Endothelial cell of hepatic sinusoid (primary cell): Measurements from ENCODE around the gene SORCS2.

Source experiments
- in situ Hi-C: cut with HindIII; loops from 2 replicates; pipeline ENCODE4 v1.10.0; 2017; ENCODE audit warnings: low sequenced_read_pairs

SORCS2 gene

DNA sequence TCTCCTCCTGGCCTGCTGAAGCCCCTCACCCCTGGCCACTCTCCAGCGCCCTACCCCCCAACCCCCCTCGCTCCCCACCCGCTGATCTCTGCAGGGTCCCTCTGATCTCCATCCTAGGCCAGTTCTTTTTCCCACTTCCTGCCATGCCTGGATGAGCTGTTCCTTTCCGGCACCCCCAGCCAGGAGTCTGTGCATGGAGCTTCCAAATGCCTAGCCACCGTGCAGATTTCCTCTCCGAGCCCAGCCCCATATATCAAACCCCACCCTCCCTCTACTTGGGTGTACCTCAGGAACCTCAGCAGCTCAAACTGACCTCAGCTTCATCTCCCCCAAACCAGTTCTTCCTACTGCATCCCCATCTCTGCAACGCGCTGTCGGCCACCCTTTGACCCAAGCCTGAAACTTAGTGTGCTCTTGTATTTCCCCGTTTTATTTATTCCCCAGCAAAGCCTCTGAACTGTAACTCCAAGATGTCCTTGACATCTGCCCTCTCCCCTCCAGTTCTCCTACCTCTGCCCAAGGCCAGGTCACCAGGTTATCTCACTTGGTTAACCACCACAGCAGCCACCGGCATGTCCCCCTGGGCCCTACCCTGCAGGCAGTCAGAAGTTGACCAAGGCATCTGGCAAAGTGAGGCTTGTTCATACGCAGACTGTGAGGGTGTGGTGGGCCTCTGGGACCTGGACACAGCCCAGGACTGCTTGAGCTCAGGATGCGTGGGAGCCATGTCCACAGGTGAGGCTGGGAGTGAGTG, 437.3 kb downstream of the SORCS2 start:
- in situ Hi-C loops = loop anchor here (5.0 kb wide), 1 partner anchor 48 kb away; no protein-coding TSS in a partner anchor

GRCh38 chr4:7630568-7631287, 438.4 kb downstream of the SORCS2 start:
- in situ Hi-C loops = loop anchor here (5.0 kb wide), 1 partner anchor 47 kb away; no protein-coding TSS in a partner anchor

- in situ Hi-C loops = loop anchor here (5.0 kb wide), 1 partner anchor 46 kb away; no protein-coding TSS in a partner anchor
These were observed 439.1 kb downstream of the SORCS2 start for GRCh38 chr4:7631288-7632014.

DNA sequence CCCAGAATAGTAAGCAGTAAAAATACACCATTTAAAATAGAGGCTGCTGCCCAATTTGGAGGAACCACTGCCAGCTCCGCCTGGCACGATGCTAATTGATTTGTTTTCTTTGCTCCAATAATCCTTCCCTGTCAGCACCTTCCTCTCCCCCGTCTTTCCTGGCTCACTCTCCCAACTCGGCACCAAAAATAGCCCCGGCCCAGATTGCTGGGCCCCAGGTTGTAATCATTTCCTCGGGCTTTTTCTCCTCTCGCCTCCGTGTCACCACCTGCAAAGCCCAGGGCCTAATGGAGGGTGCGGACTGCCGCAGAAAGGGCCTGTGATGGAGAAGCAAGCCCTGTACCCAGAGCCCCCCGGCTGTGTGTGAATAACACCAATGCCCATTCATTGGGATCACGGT, 440.0 kb downstream of the SORCS2 start:
- in situ Hi-C loops = loop anchor here (5.0 kb wide), 1 partner anchor 45 kb away; no protein-coding TSS in a partner anchor

DNA sequence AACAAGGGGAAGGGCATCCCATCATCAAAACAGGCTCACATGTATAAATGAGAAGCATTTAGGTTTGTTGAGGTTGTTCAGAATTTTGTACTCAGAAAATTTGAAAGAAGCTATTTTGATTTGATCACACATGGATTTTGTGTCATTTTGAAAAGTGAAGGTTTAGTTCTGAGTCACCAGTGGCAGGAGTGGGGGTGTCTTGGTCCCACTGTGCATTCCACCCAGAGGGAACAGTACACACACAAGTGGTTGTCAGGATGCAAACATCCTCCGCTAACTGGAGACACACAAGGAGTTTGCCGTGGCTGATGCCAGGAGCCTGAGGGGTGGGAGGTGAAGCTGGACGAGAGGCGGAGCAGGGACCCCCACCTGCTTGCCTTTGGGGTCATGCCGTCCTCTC, 440.6 kb downstream of the SORCS2 start:
- in situ Hi-C loops = loop anchor here (5.0 kb wide), 1 partner anchor 44 kb away; no protein-coding TSS in a partner anchor

DNA sequence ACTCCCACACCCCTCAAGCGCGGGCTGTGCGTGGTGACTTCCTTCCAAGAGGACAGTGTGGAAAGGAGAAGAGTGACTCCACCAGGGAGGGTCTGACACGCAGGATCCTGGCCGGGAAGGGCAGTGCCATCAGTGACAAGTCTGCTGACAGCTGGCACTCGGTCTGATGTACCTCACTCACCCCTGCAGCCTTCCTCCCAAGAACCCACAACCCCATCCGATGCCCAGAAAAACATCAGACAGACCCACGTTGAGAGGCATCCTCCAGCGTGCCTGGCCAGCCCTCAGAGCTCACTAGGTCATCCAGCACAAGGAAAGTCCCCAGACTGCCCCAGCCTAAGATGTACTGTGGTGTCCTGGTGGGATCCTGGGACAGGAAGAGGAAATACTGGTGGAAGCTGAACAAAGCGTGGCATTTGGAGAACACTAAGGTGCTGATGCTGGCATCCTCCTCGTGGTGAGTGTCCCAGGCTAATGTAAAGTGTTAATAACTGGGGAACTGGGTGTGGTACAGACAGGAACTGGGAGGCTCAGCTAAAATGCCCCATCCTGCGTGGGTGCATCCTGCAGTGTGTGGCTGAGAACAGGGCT, 442.4 kb downstream of the SORCS2 start:
- in situ Hi-C loops = loop anchor here (5.0 kb wide), 1 partner anchor 43 kb away; no protein-coding TSS in a partner anchor

DNA sequence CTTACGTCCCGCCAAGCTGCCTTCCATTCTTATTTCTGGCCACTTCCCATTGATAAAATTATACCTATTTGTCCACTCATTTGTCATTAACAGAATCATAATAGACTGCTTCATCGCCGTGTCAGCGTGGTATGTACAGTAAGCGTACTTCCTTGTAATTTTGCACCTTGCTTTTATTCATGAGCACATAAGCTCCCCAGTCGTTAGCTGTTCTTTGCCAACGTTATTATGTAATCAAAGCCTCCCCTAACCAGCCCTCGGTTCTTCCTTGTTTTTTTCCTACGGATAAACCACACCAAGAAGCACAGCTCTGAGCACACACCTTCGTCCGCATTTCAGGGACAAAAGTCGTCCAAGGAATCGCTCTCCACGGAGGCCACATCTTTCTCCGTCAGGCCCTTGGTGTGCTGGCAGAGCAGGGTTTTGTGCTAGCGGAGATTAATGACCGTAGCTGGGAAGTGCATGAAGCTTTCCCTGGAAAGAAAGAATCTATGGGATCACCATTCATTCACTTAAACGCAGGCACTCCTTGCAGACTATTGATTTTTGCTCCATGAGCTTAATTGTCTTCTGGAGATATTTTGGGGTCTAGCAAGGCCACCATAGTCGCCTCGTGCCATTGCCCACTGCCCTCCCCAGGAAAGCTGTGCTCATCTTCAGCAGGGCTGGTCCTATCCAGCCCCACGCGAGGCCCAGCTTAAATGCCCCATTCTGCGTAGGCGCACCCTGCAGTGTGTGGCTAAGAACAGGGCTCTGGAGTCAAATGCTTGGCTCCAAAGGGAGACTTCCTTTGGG, 443.3 kb downstream of the SORCS2 start:
- in situ Hi-C loops = no loop called here

DNA sequence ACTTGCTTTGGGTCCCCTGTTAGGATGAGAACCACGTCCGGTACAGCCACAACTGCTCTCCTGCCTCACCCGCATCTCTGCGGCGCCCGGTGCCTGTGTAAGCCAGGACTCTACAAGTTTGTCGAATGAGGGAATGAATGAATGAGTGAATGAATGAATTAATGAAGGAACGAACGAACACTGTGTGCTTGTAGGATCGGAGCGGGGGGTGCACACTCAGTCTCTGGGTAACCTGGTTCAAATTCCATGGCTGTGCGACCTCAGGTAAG, 443.8 kb downstream of the SORCS2 start:
- in situ Hi-C loops = no loop called here

DNA sequence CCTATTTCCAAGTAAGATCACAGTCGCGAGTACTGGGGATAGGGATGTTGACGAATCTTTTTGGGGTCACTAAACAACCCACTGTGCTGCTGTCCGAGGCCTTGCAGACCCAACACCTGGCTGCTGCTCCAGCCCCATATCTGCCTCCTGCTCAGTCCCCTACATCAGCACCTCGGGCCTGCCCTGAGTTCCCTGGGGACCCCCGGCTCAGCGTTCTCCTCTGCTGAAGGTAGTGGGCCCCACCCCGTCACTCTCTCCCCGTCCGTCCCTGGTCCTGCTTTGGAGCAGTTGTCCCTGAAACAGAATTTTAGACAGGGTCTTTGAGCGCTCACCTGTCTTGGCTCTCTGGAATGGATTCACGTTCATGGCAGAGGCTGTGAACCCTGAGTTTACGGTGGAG, 444.8 kb downstream of the SORCS2 start:
- in situ Hi-C loops = no loop called here

- in situ Hi-C loops = no loop called here
These were observed 445.6 kb downstream of the SORCS2 start for GRCh38 chr4:7637971-7638370.

- in situ Hi-C loops = no loop called here
These were observed 446.2 kb downstream of the SORCS2 start for GRCh38 chr4:7638489-7638888.

DNA sequence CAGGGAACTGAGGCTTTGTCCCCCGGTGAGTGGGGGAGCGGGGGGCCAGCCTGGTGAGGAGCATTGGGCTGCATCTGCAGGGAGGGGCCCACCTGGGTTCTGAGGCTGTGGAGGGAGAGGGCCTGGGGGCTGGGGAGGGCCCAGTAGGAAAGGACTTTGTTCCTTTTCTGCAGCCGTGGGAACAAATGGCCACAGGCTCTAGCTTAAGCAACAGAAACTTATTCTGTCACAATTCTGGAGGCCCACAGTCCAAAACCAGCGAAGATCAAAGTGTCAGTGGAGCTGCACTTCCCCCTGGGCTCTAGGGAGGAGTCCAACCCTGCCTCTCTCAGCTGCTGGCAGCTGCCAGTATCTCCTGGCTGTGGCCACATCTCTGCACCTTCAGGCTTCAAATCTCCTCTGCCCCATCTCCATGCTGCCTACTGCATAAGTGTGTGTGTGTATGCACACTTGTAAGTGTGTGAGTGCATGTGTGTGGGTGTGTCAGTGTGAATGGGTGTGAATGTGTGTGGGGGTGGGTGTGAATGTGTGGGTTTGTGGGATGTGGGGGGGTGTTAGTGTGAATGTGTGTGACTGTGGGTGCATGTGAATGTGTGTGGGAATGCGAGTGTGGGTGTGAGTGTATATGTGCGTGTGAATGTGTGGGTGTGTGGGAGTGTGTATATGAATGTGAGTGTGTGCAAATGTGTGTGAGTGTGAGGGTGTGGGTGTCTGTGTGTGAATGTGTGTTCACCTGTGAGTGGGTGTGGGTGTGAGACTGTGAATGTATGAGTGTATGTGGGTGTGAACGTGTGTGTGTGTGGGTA, 446.8 kb downstream of the SORCS2 start:
- in situ Hi-C loops = no loop called here

DNA sequence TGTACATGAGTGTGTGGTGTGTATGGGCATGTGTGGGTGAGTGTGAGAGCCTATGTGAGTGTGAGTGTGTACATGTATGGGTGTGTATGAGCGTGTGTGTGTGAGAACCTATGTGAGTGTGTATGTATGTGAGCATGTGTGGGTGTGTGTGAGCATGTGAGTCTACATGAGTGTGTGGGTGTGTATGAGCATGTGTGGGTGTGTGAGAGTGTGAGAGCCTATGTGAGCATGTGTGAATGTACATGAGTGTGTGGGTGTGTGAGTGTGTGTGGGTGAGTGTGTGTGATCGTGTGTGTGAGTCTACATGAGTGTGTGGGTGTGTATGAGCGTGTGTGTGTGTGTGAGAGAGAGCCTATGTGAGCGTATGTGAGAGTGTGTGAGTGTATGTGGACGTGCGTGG, 447.8 kb downstream of the SORCS2 start:
- in situ Hi-C loops = no loop called here

DNA sequence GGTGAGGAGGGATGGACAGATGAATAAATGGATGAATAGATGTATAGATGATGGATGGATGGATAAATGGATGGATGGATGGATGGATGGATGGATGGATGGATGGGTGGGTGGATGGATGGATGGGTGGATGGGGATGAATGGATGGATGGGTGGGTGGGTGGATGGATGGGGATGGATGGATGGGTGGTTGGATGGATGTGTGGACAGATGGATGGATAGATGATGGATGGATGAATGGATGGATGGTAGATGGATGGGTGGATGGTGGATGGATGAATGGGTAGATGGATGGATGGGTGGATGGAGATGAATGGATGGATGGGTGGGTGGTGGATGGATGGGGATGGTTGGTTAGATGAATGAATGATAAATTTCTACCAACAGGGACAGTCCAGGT, 449.4 kb downstream of the SORCS2 start:
- in situ Hi-C loops = no loop called here

DNA sequence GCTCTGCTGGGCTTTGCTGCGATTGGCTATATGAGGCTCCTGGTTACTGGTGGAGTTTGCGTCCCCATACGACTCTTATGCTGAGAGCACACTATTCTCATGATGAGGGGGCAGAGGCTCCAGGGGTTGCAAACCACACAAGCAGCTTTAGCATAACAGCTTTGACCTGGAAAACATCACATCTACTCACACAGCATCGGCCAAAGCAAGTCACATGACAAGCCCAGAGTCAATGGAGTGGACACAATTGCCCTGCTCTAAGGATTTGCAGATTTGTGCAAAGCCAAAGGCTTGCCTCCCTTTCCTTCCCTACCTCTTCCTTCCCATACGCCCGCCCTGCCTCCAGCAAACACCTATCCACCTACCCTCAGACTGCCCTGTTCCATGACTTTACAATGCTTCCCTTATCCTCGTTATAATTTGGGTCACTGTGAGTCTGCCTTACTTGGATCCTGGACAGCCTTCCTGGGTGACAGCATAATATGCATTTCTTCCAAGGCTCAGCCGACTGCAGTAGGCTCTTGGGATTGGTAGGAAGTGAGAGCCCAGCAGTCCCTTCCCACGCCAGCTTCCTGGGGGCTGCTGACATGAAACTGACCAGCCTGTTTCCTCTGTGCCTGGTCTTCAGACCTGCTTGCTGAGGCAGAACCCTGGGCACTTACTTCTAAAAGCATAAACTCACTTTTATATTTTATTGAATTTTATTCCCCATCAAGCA, 450.6 kb downstream of the SORCS2 start:
- in situ Hi-C loops = no loop called here

GRCh38 chr4:7645158-7645557, 452.8 kb downstream of the SORCS2 start:
- in situ Hi-C loops = no loop called here

GRCh38 chr4:7645956-7646355, 453.6 kb downstream of the SORCS2 start:
- in situ Hi-C loops = no loop called here

DNA sequence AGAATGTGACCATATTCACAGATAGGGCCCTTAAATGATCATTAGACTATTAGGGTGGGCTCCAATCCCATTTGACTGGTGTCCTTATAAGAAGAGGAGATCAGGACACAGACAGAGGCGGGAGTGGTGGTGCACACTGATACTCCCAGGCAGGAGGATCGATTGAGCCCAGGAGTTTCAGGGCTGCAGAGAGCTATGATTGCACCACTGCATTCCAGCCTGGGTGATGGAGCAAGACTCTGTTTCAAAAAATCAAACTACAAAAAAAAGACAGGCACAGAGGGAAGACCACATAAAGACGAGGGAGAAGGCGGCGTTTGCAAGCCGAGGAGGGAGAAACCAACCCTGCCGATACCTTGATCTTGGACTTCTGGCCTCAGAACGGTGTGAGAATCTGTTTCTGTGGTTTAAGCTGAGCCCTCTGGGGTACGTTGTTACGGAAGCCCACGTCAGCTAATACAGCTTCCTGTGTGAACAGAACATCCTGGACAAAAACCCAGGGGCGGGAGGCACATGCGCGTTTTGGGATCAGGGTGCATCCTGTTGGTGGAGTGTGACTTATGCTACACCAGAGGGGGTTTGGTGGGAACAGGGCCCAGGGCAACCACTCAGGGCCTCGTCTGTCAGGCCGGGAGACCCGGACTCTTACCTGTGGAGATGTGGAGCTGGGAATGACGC, 454.2 kb downstream of the SORCS2 start:
- in situ Hi-C loops = no loop called here
